Pancreas (tissue), 10 donors: ENCODE results near the gene ZBTB16. TPM values are rescaled to one million over a fixed set of nuclear protein-coding genes. Genes with fewer than 3 reads are reported as not detected.

Experiments used
- ATAC-seq, 4 donors: fragments of 200-7000 bp; cut with Tn5 transposase; one replicate each; pipeline versions ENCODE4 v1.8.0 to v1.9.1; 2020; ENCODE audit warnings: mild to moderate bottlenecking in 4 of 4, moderate library complexity in 4 of 4
- DNase-seq, 6 donors: peaks; one replicate each; pipeline ENCODE4 v3.0.0-alpha.2; 2020
- FAIRE-seq: peaks from 2 replicates; lab custom pipeline; 2012; peaks lifted over from hg19 to GRCh38; lab: Jason Lieb, UNC
- H3K27ac ChIP-seq, 4 donors: fragments of 200-600 bp; sonication (generic); 1 replicate in 3 of 4; 2 replicates in 1 of 4; pipeline versions ENCODE4 v1.5.0 to v1.8.0; 2020
- H3K27me3 ChIP-seq, 4 donors: fragments of 200-600 bp; one replicate each; pipeline ENCODE4 v1.8.0; 2021
- H3K36me3 ChIP-seq, 3 donors: fragments of 200-600 bp; sonication (generic) in 1 of 3; one replicate each; pipeline versions ENCODE4 v1.5.0 to v1.8.0; 2020 to 2021
- H3K4me1 ChIP-seq, 3 donors: fragments of 200-600 bp; one replicate each; pipeline ENCODE4 v1.8.0; 2021
- H3K4me3 ChIP-seq, 4 donors: fragments of 200-600 bp; sonication (generic) in 2 of 4; one replicate each; pipeline versions ENCODE4 v1.5.0 to v1.8.0; 2020 to 2021
- H3K9me3 ChIP-seq, 4 donors: fragments of 200-600 bp; one replicate each; pipeline ENCODE4 v1.8.0; 2021
- CTCF ChIP-seq, 4 donors: fragments of 200-600 bp; sonication (generic) in 3 of 4; IDR thresholded peaks; one replicate each; pipeline versions ENCODE4 v1.5.0 to v1.8.0; 2021; ENCODE audit warnings: antibody characterized with exemption in 4 of 4
- WGBS, 2 donors: extraction: QIAGEN DNeasy Blood & Tissue Kit; methylation state at CpG; one replicate each; pipeline ENCODE4 v1.1.7; 2013; 5-methylcytosine and 5-hydroxymethylcytosine counted together
- intact Hi-C, 3 donors: fragments of 100-400 bp; cut with DNase I; formaldehyde crosslinking; loops; one replicate each; pipeline versions ENCODE4 v1.11.1 to v1.14.2; 2022
- polyA plus RNA-seq, 2 donors: library from polyadenylated mRNA; stranded (reverse); fragments of 200-250 nt; gene quantifications; one replicate each; pipeline ENCODE4 v1.2.3, GENCODE V29; 2013
- total RNA-seq, 6 donors: library from RNA; stranded (reverse); fragmentation: NEBNext Ultra II Directional in 4 of 6; extraction: Animal tissue kit (Norgen Biotek cat#: 25700) in 4 of 6; gene quantifications; one replicate each; pipeline versions ENCODE4 v1.2.1 to v1.2.4, GENCODE V29; 2021 to 2023
- donor health status: healthy with polysubstance abuse.
- donor health status: DM: no; HTN: no; CAD: no; lungs with moderate emphysema.
- donor health status: DM: no; HTN: no; CAD: no.
- donor health status: control.
- donor health status: control.
- donor health status: Bipolar disorder and iron deficiency.
- donor health status: DM: yes; HTN: yes; CAD: no.
- donor health status: DM: no; HTN: no; CAD: no.
- donor health status: DM: no; HTN: no; CAD: no.
- donor health status: DM: yes; HTN: yes; CAD: no.

Gene ZBTB16
- total and polyA plus RNA-seq, 8 donors = 8.1 to 76.4 (median 42.3) TPM

- no peak for DNase-seq
- 92 to 93% methylated on average over 17 of the region's 17 CpGs for WGBS, 2 donors
- peaks cover 0 to 64% (median 25%) of the 10 kb centered on the region in 3 donors for H3K36me3 ChIP-seq
- no peak for FAIRE-seq
- no peak for ATAC-seq
- H3K4me3 ChIP-seq = no peak overlapping the region
- H3K27ac ChIP-seq = no peak overlapping the region
- no peak for TF ChIP-seq CTCF (IDR thresholded peaks at IDR 0.05)
- H3K9me3 ChIP-seq = no peaks in the 10 kb centered on the region
- intact Hi-C loops = loop anchor here in 1 of 3 donors (10.0 kb wide), 1 partner anchor 215 kb away; no protein-coding TSS in a partner anchor
- no peaks in the 10 kb centered on the region for H3K4me1 ChIP-seq
- H3K27me3 ChIP-seq = no peaks in the 10 kb centered on the region
Observed at GRCh38 chr11:114250180-114250579, 190.7 kb downstream of the ZBTB16 start.

GRCh38 chr11:114250993-114251814, 191.7 kb downstream of the ZBTB16 start:
- no peak overlapping the region for H3K27ac ChIP-seq
- no peak for TF ChIP-seq CTCF (IDR thresholded peaks at IDR 0.05)
- FAIRE-seq (no peak), DNase-seq (no peak), ATAC-seq (peak in 2 of 4 donors; percentile 38 to 58)
- 91 to 93% methylated on average over 14 of the region's 14 CpGs for WGBS, 2 donors
- peaks cover 0 to 57% (median 25%) of the 10 kb centered on the region in 3 donors for H3K36me3 ChIP-seq
- intact Hi-C loops = loop anchor here in 1 of 3 donors (10.0 kb wide), 1 partner anchor 216 kb away; no protein-coding TSS in a partner anchor
- no peaks in the 10 kb centered on the region for H3K4me1 ChIP-seq
- no peaks in the 10 kb centered on the region for H3K9me3 ChIP-seq
- H3K27me3 ChIP-seq = no peaks in the 10 kb centered on the region
- no peak overlapping the region for H3K4me3 ChIP-seq

- no peak overlapping the region for H3K4me3 ChIP-seq
- no peak for ATAC-seq
- H3K27ac ChIP-seq = no peak overlapping the region
- no peak for DNase-seq
- H3K9me3 ChIP-seq = no peaks in the 10 kb centered on the region
- intact Hi-C loops = loop anchor here in 1 of 3 donors (10.0 kb wide), 1 partner anchor 217 kb away; no protein-coding TSS in a partner anchor
- TF ChIP-seq CTCF (IDR thresholded peaks at IDR 0.05) = no peak
- H3K27me3 ChIP-seq = no peaks in the 10 kb centered on the region
- H3K36me3 ChIP-seq = peaks cover 0 to 57% (median 25%) of the 10 kb centered on the region in 3 donors
- no peak for FAIRE-seq
- 89 to 94% methylated on average over 9 of the region's 9 CpGs for WGBS, 2 donors
- no peaks in the 10 kb centered on the region for H3K4me1 ChIP-seq
Observed at GRCh38 chr11:114251815-114252337, 192.4 kb downstream of the ZBTB16 start.

DNA sequence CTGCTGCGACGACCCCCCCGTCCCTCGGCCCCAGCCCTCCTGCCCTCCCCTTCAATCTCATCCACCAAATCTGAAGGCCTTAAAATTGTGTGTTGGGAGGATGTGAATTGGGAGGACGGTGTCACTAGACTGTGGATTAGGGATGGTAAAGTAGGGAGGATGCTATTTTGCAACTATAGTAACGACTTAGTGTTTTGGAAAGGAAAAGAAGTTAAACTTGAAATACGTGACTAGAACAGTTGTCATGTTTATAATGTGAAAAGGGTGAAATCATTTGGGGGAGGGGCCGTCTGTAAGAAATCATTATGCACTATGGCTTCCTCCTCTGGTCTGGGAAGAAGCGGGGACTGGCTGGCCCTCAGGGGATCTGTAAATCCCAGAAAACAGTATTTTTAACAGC, 193.3 kb downstream of the ZBTB16 start:
- no peaks in the 10 kb centered on the region for H3K4me1 ChIP-seq
- no peak overlapping the region for H3K4me3 ChIP-seq
- H3K9me3 ChIP-seq = no peaks in the 10 kb centered on the region
- no peak for FAIRE-seq
- DNase-seq = no peak
- no peaks in the 10 kb centered on the region for H3K27me3 ChIP-seq
- intact Hi-C loops = loop anchor here in 1 of 3 donors (10.0 kb wide), 1 partner anchor 218 kb away; no protein-coding TSS in a partner anchor
- 87% methylated on average over 9 of the region's 9 CpGs for WGBS, 2 donors
- no peak for ATAC-seq
- no peak for TF ChIP-seq CTCF (IDR thresholded peaks at IDR 0.05)
- no peak overlapping the region for H3K27ac ChIP-seq
- H3K36me3 ChIP-seq = peaks cover 0 to 50% (median 17%) of the 10 kb centered on the region in 3 donors
